ENCODE measurements around the gene TMEM179. TPM values are rescaled to one million over a fixed set of nuclear protein-coding genes. Genes with fewer than 3 reads are reported as not detected.
"Not testable (repeated sequence)": the region's sequence is repeated elsewhere in the genome, so short reads cannot be mapped to it uniquely, and the experiment has no call there.

Gene TMEM179
- 0.32 and 0.88 TPM in 2 replicates for total RNA-seq (2014; rRNA removed; shearing (Covaris generic))
- polyA plus RNA-seq (2015; cell fraction: cytosol; rRNA removed) = 0.88 and 1.4 TPM in 2 replicates
- 0.35 and 1.8 TPM in 2 replicates for polyA plus RNA-seq (2015; cell fraction: nucleus; rRNA removed)

GRCh38 chr14:104604458-104605449 is at the start of gene TMEM179:
Gene TMEM179 (minus strand): TSS chr14:104604772. CDS start chr14:104604741, 31 bp downstream.
- in situ Hi-C loops (cut with HindIII; ENCODE audit: low pct_unique_long_range_greater_than_20kb, low sequenced_read_pairs) = loop anchor here (25.0 kb wide), 1 partner anchor 267 kb away; no protein-coding TSS in a partner anchor
- DNase-seq (ENCODE audit: low read depth, low spot score) = no peak

GRCh38 chr14:104654119-104654518 is 49.5 kb upstream of the TMEM179 start:
- no peak for DNase-seq (ENCODE audit: low read depth, low spot score)
- in situ Hi-C loops (cut with HindIII; ENCODE audit: low pct_unique_long_range_greater_than_20kb, low sequenced_read_pairs) = no loop called here

GRCh38 chr14:104653130-104653920 is 48.8 kb upstream of the TMEM179 start:
- DNase-seq (ENCODE audit: low read depth, low spot score); in situ Hi-C loops (cut with HindIII; ENCODE audit: low pct_unique_long_range_greater_than_20kb, low sequenced_read_pairs): not testable (repeated sequence)

GRCh38 chr14:104652386-104652785 is 47.8 kb upstream of the TMEM179 start:
- no peak for DNase-seq (ENCODE audit: low read depth, low spot score)
- in situ Hi-C loops (cut with HindIII; ENCODE audit: low pct_unique_long_range_greater_than_20kb, low sequenced_read_pairs) = no loop called here

GRCh38 chr14:104651876-104652260 is 47.3 kb upstream of the TMEM179 start:
- in situ Hi-C loops (cut with HindIII; ENCODE audit: low pct_unique_long_range_greater_than_20kb, low sequenced_read_pairs) = no loop called here
- DNase-seq (ENCODE audit: low read depth, low spot score) = no peak

GRCh38 chr14:104650981-104651875 is 46.7 kb upstream of the TMEM179 start:
- in situ Hi-C loops (cut with HindIII; ENCODE audit: low pct_unique_long_range_greater_than_20kb, low sequenced_read_pairs) = no loop called here

GRCh38 chr14:104650057-104650980 is 45.7 kb upstream of the TMEM179 start:
- peak; percentile 49 for DNase-seq (ENCODE audit: low read depth, low spot score)
- in situ Hi-C loops (cut with HindIII; ENCODE audit: low pct_unique_long_range_greater_than_20kb, low sequenced_read_pairs) = no loop called here

More at GRCh38 chr14:104650981-104651875, 46.7 kb upstream of the TMEM179 start:
- DNase-seq (ENCODE audit: low read depth, low spot score) = no peak

GRCh38 chr14:104647467-104648043 is 43.0 kb upstream of the TMEM179 start:
- DNase-seq (ENCODE audit: low read depth, low spot score) = no peak
- in situ Hi-C loops (cut with HindIII; ENCODE audit: low pct_unique_long_range_greater_than_20kb, low sequenced_read_pairs) = no loop called here

- no peak for DNase-seq (ENCODE audit: low read depth, low spot score)
- in situ Hi-C loops (cut with HindIII; ENCODE audit: low pct_unique_long_range_greater_than_20kb, low sequenced_read_pairs) = no loop called here
Observed at GRCh38 chr14:104644656-104645378, 40.2 kb upstream of the TMEM179 start.

- in situ Hi-C loops (cut with HindIII; ENCODE audit: low pct_unique_long_range_greater_than_20kb, low sequenced_read_pairs) = no loop called here
- no peak for DNase-seq (ENCODE audit: low read depth, low spot score)
Observed at GRCh38 chr14:104644091-104644635, 39.6 kb upstream of the TMEM179 start.

GRCh38 chr14:104643306-104643705 is 38.7 kb upstream of the TMEM179 start:
- in situ Hi-C loops (cut with HindIII; ENCODE audit: low pct_unique_long_range_greater_than_20kb, low sequenced_read_pairs) = no loop called here
- DNase-seq (ENCODE audit: low read depth, low spot score) = no peak

- DNase-seq (ENCODE audit: low read depth, low spot score) = no peak
- in situ Hi-C loops (cut with HindIII; ENCODE audit: low pct_unique_long_range_greater_than_20kb, low sequenced_read_pairs) = no loop called here
Observed at GRCh38 chr14:104642540-104642868, 37.9 kb upstream of the TMEM179 start.

GRCh38 chr14:104641753-104642539 is 37.4 kb upstream of the TMEM179 start:
- DNase-seq (ENCODE audit: low read depth, low spot score) = no peak
- in situ Hi-C loops (cut with HindIII; ENCODE audit: low pct_unique_long_range_greater_than_20kb, low sequenced_read_pairs) = no loop called here

- in situ Hi-C loops (cut with HindIII; ENCODE audit: low pct_unique_long_range_greater_than_20kb, low sequenced_read_pairs) = no loop called here
Observed at GRCh38 chr14:104640681-104641080, 36.1 kb upstream of the TMEM179 start.

More at GRCh38 chr14:104640681-104641080, 36.1 kb upstream of the TMEM179 start:
- DNase-seq (ENCODE audit: low read depth, low spot score) = no peak

Data from SK-MEL-5 (cell line).